Naive B cell (primary cell): ENCODE results near the gene IFNL2. TPM values are rescaled to one million over a fixed set of nuclear protein-coding genes. Genes with fewer than 3 reads are reported as not detected.
A peak's percentile ranks its signal among the peaks of the same experiment; 100 is the strongest.
"Not testable (repeated sequence)": the region's sequence is repeated elsewhere in the genome, so short reads cannot be mapped to it uniquely, and the experiment has no call there.

Experiments used
- ATAC-seq, 2 donors: fragments of 150-1000 bp; cut with Tn5 transposase; 2 replicates each; pipeline ENCODE4 v1.10.0; 2021; ENCODE audit warnings: low read depth in 2 of 2, mild to moderate bottlenecking in 2 of 2, moderate library complexity in 2 of 2
- DNase-seq: peaks from one replicate; pipeline ENCODE4 v3.0.0; 2022
- H3K27ac Mint-ChIP-seq, 6 donors: one replicate each; pipeline ENCODE4 v1.8.0; 2020 to 2022; ENCODE audit warnings: mild to moderate bottlenecking in 6 of 6, mixed read lengths in 6 of 6, moderate library complexity in 5 of 6, inconsistent platforms in 2 of 6
- H3K27me3 Mint-ChIP-seq, 3 donors: one replicate each; pipeline ENCODE4 v1.8.0; 2021 to 2022; ENCODE audit warnings: mixed read lengths in 3 of 3, mild to moderate bottlenecking in 1 of 3
- H3K36me3 Mint-ChIP-seq, 2 donors: one replicate each; pipeline ENCODE4 v1.8.0; 2020 to 2022; ENCODE audit warnings: mixed read lengths in 2 of 2, inconsistent platforms in 1 of 2, mild to moderate bottlenecking in 1 of 2
- H3K4me1 Mint-ChIP-seq, 3 donors: one replicate each; pipeline ENCODE4 v1.8.0; 2020 to 2022; ENCODE audit warnings: mixed read lengths in 3 of 3, inconsistent platforms in 1 of 3, mild to moderate bottlenecking in 1 of 3, moderate library complexity in 1 of 3
- H3K4me3 Mint-ChIP-seq, 8 donors: one replicate each; pipeline ENCODE4 v1.8.0; 2020 to 2022; ENCODE audit warnings: mild to moderate bottlenecking in 8 of 8, mixed read lengths in 8 of 8, moderate library complexity in 8 of 8, inconsistent platforms in 2 of 8
- H3K9me3 Mint-ChIP-seq, 7 donors: one replicate each; pipeline ENCODE4 v1.8.0; 2020 to 2022; ENCODE audit warnings: mixed read lengths in 7 of 7, mild to moderate bottlenecking in 5 of 7, inconsistent platforms in 2 of 7, moderate library complexity in 1 of 7
- polyA plus RNA-seq, 6 donors: library from polyadenylated mRNA; unstranded; fragments of 300-500 nt; fragmentation: Illumina TruSeq; gene quantifications; one replicate each; pipeline ENCODE4 v1.2.3, GENCODE V29; 2021; ENCODE audit warnings: low read depth in 6 of 6

The IFNL2 gene
- not detected for polyA plus RNA-seq

DNA sequence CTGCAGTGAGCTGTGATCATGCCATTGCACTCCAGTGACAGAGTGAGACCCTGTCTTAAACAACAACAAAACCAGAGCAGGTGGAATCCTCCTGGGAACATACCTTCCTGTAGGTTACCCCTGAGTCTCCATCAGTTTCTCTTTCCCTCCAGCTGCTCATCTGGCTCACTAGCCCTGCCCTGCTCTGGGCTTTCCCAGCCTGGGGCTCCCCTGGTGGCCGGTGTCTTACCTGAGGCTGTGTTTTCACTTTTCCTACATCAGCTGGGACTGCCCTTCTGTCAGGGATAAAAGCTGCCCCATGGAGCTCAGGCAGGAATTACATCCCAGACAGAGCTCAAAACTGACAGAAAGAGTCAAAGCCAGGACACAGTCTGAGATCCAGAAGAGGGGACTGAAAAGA is at the start of gene IFNL2:
Gene IFNL2 (plus strand): TSS at position 312 of the 400 bp plus-strand sequence. CDS start 173 bp downstream, outside the sequence.
- peak in 1 of 2 donors; percentile 40 for ATAC-seq
- not testable (repeated sequence) for H3K36me3 Mint-ChIP-seq, H3K4me3 Mint-ChIP-seq, H3K9me3 Mint-ChIP-seq, H3K4me1 Mint-ChIP-seq, DNase-seq
- Mint-ChIP-seq H3K27me3 (peaks cover 23 to 59% (median 45%) of the 10 kb centered on the region in 3 donors), H3K27ac (peak within 1 kb of the TSS in 2 of 6 donors; percentile 26 to 72)

DNA sequence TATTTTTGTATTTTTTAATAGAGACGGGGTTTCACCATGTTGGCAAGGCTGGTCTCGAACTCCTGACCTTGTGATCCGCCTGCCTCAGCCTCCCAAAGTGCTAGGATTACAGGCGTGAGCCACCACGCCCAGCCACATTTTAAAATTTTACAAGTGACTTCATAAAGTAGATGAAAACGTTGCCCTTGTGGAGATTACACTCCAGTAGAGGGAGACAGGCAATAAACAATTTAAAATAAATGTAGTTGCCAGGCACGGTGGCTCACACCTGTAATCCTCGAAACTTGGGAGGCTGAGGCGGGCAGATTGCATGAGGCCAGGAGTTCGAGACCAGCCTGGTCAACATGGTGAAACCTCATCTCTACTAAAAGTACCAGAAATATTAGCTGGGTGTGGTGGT is 49.1 kb upstream of the IFNL2 start:
- not testable (repeated sequence) for ATAC-seq, DNase-seq, H3K4me1 Mint-ChIP-seq, H3K4me3 Mint-ChIP-seq, H3K27ac Mint-ChIP-seq, H3K36me3 Mint-ChIP-seq
- Mint-ChIP-seq H3K9me3 (peaks cover 0 to 14% (median 5%) of the 10 kb centered on the region in 7 donors), H3K27me3 (peaks cover 33 to 52% (median 41%) of the 10 kb centered on the region in 3 donors)

DNA sequence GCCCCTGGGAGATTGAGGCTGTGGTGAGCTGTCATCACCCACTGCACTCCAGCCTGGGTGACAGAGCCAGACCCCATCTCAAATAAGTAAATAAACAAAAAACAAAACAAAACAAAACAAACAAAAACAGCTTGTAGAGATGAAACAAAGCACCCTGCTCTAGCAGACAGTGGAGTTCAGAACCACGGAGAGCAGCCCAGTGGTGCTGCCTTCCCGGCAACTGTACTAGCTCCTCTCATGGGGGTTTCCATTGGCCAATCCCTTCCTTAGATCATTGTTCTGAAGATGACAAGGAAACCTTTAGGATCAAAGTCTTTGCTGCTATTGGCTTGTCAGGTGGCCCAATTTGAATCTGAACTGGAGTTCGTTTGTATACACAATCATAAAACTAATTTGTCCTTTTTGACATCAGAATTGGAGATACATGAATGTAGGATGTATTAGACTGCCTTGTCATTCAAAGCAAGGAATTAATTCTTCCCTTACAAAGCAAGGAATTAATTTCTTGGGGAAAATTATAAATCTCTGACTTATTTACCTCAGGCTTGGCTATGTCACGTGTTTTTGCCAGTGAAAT is 44.4 kb upstream of the IFNL2 start:
- H3K36me3 Mint-ChIP-seq = no peaks in the 10 kb centered on the region
- no peak overlapping the region for H3K4me3 Mint-ChIP-seq
- ATAC-seq = no peak
- no peak for DNase-seq
- peaks cover 0 to 4% (median 1%) of the 10 kb centered on the region in 3 donors for H3K4me1 Mint-ChIP-seq
- no peaks in the 10 kb centered on the region for H3K9me3 Mint-ChIP-seq
- no peak overlapping the region for H3K27ac Mint-ChIP-seq
- H3K27me3 Mint-ChIP-seq = peaks cover 38 to 53% (median 51%) of the 10 kb centered on the region in 3 donors

DNA sequence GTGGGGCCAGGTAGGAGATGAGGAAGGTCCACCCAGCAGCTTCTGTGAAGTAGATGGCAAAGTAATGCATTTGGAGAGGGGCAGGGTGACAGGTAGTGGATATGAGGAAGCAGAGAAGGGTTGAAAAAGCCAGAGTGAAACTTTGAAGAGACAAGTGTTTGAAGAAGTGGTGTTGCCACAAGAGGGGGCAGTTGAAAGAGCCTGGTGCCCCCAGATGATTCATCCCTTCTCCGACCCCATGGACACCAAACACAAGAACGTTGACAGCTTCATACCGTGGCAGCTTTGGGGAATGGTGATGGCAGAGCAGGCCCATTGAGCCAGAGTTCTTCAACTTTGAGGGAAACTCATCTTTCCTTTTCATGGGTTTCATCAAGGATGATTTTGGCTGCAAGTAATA is 43.3 kb upstream of the IFNL2 start:
- Mint-ChIP-seq H3K4me1 (peaks cover 0 to 4% (median 1%) of the 10 kb centered on the region in 3 donors), H3K9me3 (no peaks in the 10 kb centered on the region), H3K4me3 (peak overlapping the region in 1 of 8 donors; percentile 21), H3K27me3 (peaks cover 34 to 47% (median 44%) of the 10 kb centered on the region in 3 donors), H3K36me3 (no peaks in the 10 kb centered on the region), H3K27ac (peak overlapping the region in 1 of 6 donors; percentile 77)
- ATAC-seq = no peak
- DNase-seq = no peak

DNA sequence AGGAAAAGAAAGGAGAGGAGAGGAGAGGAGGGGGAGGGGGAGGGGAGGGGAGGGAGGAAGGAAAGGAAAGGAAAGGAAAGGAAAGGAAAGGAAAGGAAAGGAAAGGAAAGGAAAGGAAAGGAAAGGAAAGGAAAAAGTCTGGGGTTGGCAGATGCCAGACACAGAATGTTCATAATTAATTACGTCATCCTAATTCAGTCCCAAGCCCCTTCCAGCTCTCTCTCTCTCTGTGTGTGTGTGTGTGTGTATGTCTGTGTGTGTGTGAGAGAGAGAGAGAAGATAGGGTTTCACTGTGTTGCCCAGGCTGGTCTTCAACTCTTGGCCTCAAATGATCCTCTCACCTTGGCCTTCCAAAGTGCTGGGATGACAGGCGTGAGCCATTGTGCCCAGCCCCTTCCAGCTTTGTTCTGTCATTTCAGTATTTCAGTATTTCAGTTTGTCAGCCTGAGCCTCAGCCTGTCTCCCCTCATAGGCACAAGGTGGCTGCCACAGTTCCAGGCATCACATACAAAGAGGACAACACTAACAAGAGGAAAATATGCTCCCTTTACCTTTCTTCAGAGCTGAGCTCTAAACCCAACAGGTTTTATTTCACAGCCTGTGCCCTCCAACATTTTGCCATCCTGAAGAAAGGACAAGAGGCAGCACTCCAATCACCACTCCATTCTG is 38.0 kb upstream of the IFNL2 start:
- Mint-ChIP-seq H3K9me3 (peaks cover 0 to 6% (median 0%) of the 10 kb centered on the region in 7 donors), H3K4me1 (no peaks in the 10 kb centered on the region), H3K27ac (no peak overlapping the region), H3K27me3 (peaks cover 8 to 28% (median 10%) of the 10 kb centered on the region in 3 donors), H3K4me3 (no peak overlapping the region), H3K36me3 (no peaks in the 10 kb centered on the region)
- DNase-seq (no peak), ATAC-seq (no peak)

DNA sequence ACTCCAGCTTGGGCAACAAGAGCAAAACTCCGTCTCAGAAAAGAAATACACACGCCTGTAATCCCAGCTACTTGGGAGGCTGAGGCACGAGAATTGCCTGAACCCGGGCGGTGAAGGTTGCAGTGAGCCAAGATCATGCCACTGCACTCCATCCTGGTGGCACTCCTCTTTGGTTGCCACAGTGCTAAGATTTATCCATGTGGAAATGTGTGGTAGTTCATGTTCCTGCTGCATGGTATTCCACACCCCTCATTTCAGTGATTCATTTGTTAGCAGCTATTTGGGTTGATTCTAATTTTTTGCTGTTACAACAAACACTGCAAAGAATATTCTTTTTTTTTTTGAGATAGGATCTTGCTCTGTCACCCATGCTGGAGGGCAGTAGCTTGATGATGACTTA is 35.5 kb upstream of the IFNL2 start:
- H3K36me3 Mint-ChIP-seq = no peaks in the 10 kb centered on the region
- ATAC-seq (no peak), DNase-seq (no peak)
- H3K9me3 Mint-ChIP-seq = peaks cover 0 to 6% (median 0%) of the 10 kb centered on the region in 7 donors
- H3K27ac Mint-ChIP-seq = no peak overlapping the region
- H3K4me3 Mint-ChIP-seq = no peak overlapping the region
- peaks cover 10 to 12% (median 10%) of the 10 kb centered on the region in 3 donors for H3K4me1 Mint-ChIP-seq
- H3K27me3 Mint-ChIP-seq = peaks cover 0 to 14% (median 1%) of the 10 kb centered on the region in 3 donors

DNA sequence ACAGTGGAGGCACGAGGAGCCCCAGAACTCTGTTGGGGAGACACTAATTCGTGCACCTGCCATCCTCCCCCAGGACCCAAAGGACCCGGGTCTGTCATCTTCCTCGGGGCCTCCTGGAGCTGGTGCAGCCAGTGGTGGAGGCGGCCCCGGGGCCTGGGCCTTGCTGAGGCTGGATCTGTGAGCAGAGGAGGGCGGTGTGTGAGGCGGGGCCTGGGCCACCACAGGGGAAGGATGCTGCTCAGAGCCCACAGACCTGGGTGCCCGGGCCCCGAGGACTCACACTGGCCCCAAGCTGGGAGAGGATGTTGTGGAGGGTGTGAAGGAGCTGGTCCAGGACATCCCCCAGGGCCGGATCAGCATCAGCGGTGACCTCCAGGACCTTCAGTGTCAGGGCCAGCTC is 31.7 kb upstream of the IFNL2 start:
- peak overlapping the region in 3 of 6 donors; percentile 40 to 65 (median 44) for H3K27ac Mint-ChIP-seq
- no peak for DNase-seq
- peak overlapping the region in 2 of 8 donors; percentile 61 to 70 for H3K4me3 Mint-ChIP-seq
- H3K9me3 Mint-ChIP-seq = no peaks in the 10 kb centered on the region
- H3K27me3 Mint-ChIP-seq = peaks cover 0 to 4% (median 0%) of the 10 kb centered on the region in 3 donors
- no peaks in the 10 kb centered on the region for H3K36me3 Mint-ChIP-seq
- no peak for ATAC-seq
- peaks cover 18 to 23% (median 20%) of the 10 kb centered on the region in 3 donors for H3K4me1 Mint-ChIP-seq

DNA sequence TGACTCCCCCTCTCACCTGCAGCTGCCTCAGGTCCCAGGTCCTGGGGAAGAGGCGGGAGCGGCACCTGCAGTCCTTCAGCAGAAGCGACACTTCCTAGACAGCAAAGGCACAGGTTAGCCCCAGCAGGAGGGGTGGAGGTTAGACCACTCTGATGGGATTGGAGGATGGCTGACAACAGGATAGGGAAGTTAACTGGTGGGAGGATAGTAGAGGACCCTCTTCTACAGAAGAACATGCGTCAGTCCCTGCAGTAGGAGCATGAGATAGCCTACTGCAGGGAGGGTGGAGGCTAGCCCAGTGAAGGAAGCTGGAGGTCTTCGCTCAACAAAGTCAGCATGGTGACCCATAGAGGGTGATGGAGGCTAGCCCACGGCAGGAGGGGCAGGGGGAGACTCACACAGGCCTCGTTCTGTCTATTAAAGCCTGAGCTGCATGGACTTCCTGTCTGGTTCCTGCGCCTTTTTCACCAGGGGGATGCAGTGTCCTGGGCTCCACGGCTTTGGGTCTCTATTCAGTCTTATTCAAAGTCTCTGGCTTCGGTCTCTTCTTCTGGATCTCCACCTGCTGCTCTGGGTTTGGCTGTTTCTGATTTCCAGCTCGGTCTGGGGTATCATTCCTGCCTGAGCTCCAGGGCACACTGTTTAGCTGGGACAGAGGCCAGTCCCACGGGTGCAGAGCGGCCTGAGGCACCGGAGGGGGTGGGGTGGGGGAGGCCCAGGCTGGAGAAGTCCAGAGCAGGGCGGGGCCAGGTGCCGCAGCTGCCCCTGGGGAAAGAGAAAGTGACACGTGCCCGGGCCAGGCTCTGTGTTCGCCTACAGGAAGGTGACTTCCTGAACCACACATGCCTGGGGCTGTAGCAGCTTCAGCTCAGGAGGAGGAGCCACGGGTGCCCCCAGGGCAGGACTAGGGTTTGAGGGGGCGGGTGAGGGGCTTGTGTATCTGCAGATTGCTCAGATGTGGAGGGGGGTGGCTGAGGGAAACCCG is 30.7 kb upstream of the IFNL2 start:
- ATAC-seq (peak; percentile 83 to 94), DNase-seq (peak; percentile 14)
- Mint-ChIP-seq H3K4me1 (peaks cover 18 to 23% (median 20%) of the 10 kb centered on the region in 3 donors), H3K27me3 (no peaks in the 10 kb centered on the region), H3K4me3 (peak overlapping the region; percentile 35 to 89 (median 74)), H3K27ac (peak overlapping the region; percentile 60 to 92 (median 79)), H3K9me3 (no peaks in the 10 kb centered on the region), H3K36me3 (no peaks in the 10 kb centered on the region)

DNA sequence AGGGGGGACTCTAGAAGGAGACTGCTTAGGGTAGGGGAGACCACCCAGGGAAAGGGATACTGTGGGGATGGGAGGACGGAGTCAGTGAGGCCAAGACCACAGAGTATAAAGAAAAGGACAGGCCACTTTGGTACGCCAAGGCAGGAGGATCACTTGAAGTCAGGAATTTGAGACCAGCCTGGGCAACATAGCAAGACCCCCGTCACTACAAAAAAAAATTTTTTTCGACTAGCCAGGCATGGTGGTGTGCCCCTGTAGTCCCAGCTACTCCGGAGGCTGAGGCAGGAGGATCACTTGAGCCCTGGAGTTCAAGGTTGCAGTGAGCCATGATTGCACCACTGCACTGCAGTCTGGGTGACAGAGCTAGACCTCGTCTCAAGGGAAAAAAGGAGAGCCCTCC is 30.0 kb upstream of the IFNL2 start:
- H3K9me3 Mint-ChIP-seq = no peaks in the 10 kb centered on the region
- peaks cover 18 to 23% (median 20%) of the 10 kb centered on the region in 3 donors for H3K4me1 Mint-ChIP-seq
- no peak for ATAC-seq
- H3K4me3 Mint-ChIP-seq = peak overlapping the region; percentile 35 to 89 (median 74)
- no peaks in the 10 kb centered on the region for H3K36me3 Mint-ChIP-seq
- H3K27me3 Mint-ChIP-seq = peaks cover 0 to 1% (median under 1%) of the 10 kb centered on the region in 3 donors
- DNase-seq = no peak
- H3K27ac Mint-ChIP-seq = peak overlapping the region; percentile 26 to 92 (median 79)

DNA sequence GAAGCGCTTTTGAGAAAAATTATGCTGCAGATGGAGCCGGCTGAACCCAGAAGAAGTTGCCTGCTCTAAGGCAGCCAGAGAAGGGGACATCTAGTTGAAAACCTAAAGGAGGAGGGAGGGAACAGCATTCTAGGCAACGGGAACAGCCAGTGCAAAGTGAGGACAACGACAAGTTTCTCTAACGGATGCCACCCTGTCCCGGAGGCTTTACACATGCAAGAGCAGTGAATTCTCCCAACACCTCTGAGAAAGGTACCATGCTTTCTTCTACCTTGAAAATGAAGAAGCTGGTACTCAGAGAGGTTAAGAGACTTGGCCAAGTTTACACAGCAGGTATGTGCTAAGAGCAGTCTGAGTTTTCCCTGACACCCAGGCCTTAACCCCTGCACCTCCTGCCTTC is 29.3 kb upstream of the IFNL2 start:
- ATAC-seq = no peak
- peak overlapping the region in 2 of 6 donors; percentile 39 to 88 for H3K27ac Mint-ChIP-seq

DNA sequence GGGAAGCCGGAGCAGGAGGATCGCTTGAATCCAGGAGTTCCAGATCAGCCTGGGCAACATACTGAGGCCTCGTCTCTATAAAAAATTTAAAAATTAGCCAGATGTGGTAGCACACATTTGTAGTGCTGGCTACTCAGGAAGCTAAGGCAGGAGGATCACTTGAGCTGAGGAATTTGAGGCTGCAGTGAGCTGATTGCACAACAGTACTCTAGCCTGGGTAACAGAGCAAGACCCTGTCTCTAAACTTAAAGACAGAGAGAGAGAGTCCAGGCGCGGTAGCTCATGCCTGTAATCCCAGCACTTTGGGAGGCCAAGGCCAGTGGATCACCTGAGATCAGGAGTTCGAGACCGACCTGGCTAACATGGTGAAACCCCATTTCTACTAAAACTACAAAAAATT is 27.8 kb upstream of the IFNL2 start:
- H3K9me3 Mint-ChIP-seq = no peaks in the 10 kb centered on the region
- peak overlapping the region in 2 of 6 donors; percentile 37 to 64 for H3K27ac Mint-ChIP-seq

More for the DNA sequence above, 29.3 kb upstream of the IFNL2 start:
- H3K9me3 Mint-ChIP-seq = no peaks in the 10 kb centered on the region
- H3K36me3 Mint-ChIP-seq = no peaks in the 10 kb centered on the region
- H3K4me3 Mint-ChIP-seq = no peak overlapping the region
- H3K27me3 Mint-ChIP-seq = peaks cover 0 to 9% (median 8%) of the 10 kb centered on the region in 3 donors
- DNase-seq = no peak
- peaks cover 18 to 23% (median 20%) of the 10 kb centered on the region in 3 donors for H3K4me1 Mint-ChIP-seq

DNA sequence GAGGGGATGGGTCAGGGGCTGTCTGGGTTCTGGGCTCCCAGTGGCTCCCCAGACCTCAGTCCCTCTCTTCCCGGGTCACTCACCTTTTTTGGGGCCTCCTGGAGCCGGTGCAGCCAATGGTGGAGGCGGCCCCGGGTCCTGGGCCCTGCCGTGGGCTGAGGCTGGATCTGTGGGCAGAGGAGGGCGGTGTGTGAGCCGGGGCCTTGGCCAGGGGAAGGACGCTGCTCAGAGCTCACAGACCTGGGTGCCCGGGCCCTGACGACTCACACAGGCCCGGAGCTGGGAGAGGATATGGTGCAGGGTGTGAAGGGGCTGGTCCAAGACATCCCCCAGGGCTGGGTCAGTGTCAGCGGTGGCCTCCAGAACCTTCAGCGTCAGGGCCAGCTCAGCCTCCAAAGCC is 24.5 kb upstream of the IFNL2 start:
- not testable (repeated sequence) for H3K4me1 Mint-ChIP-seq, H3K9me3 Mint-ChIP-seq, H3K36me3 Mint-ChIP-seq, H3K4me3 Mint-ChIP-seq, H3K27ac Mint-ChIP-seq, ATAC-seq, DNase-seq
- peaks cover under 1 to 36% (median 14%) of the 10 kb centered on the region in 3 donors for H3K27me3 Mint-ChIP-seq

More for the DNA sequence above, 27.8 kb upstream of the IFNL2 start:
- H3K4me3 Mint-ChIP-seq = no peak overlapping the region
- DNase-seq = no peak
- peaks cover 18 to 23% (median 20%) of the 10 kb centered on the region in 3 donors for H3K4me1 Mint-ChIP-seq
- no peak for ATAC-seq
- peaks cover 0 to 17% (median 11%) of the 10 kb centered on the region in 3 donors for H3K27me3 Mint-ChIP-seq
- H3K36me3 Mint-ChIP-seq = no peaks in the 10 kb centered on the region
